Transverse colon (tissue), 4 donors: ENCODE measurements around the gene TNFSF13. TPM values are rescaled to one million over a fixed set of nuclear protein-coding genes. Genes with fewer than 3 reads are reported as not detected.

ENCODE experiments used
- DNase-seq: peaks from one replicate; pipeline ENCODE4 v3.0.0-alpha.2; 2019
- H3K27ac ChIP-seq, 4 donors: fragments of 200-600 bp; sonication (generic); 2 replicates each; pipeline ENCODE4 v1.5.1; 2016 to 2018; ENCODE audit warnings: inconsistent platforms in 4 of 4
- H3K27me3 ChIP-seq: fragments of 200-600 bp; sonication (generic); 2 replicates; pipeline ENCODE4 v1.5.1; 2017; ENCODE audit warnings: inconsistent platforms
- H3K36me3 ChIP-seq, 4 donors: fragments of 200-600 bp; sonication (generic); 2 replicates each; pipeline ENCODE4 v1.5.1; 2017 to 2019; ENCODE audit warnings: inconsistent platforms in 4 of 4
- H3K4me1 ChIP-seq, 4 donors: fragments of 200-600 bp; sonication (generic); 2 replicates each; pipeline ENCODE4 v1.5.1; 2017 to 2020; ENCODE audit warnings: inconsistent platforms in 4 of 4
- H3K4me3 ChIP-seq, 4 donors: fragments of 200-600 bp; sonication (generic); 1 replicate in 1 of 4; 2 replicates in 3 of 4; pipeline versions ENCODE4 v1.5.1 to v1.6.1; 2017 to 2019; ENCODE audit warnings: inconsistent platforms in 4 of 4
- H3K9me3 ChIP-seq, 2 donors: fragments of 200-600 bp; sonication (generic); 2 replicates each; pipeline ENCODE4 v1.5.1; 2017 to 2019; ENCODE audit warnings: inconsistent platforms in 2 of 2
- CTCF ChIP-seq, 5 experiments: fragments of 200-600 bp in 3 of 5; fragments of 450-650 bp in 2 of 5; sonication (generic) in 3 of 5; IDR thresholded peaks; 1 replicate in 2 of 5; 2 replicates in 3 of 5; pipeline ENCODE4 v1.5.1; 2016 to 2017; ENCODE audit warnings: antibody characterized with exemption in 5 of 5, inconsistent platforms in 3 of 5, mild to moderate bottlenecking in 2 of 5, moderate library complexity in 1 of 5
- EP300 ChIP-seq: sonication (generic); formaldehyde crosslinking; IDR thresholded peaks from one replicate; pipeline ENCODE4 v1.6.1; 2017; ENCODE audit warnings: antibody characterized with exemption, low read depth
- POLR2A ChIP-seq: fragments of 450-650 bp; IDR thresholded peaks from one replicate; pipeline ENCODE4 v1.6.1; 2016; ENCODE audit warnings: antibody characterized with exemption, mild to moderate bottlenecking, moderate library complexity
- POLR2AphosphoS5 ChIP-seq, 3 donors: sonication (generic); formaldehyde crosslinking; IDR thresholded peaks; one replicate each; pipeline ENCODE4 v1.6.1; 2016; ENCODE audit warnings: antibody characterized with exemption in 3 of 3
- WGBS, 2 donors: methylation state at CpG; one replicate each; pipeline ENCODE4 v1.1.5; 2018; ENCODE audit warnings: low coverage in 1 of 2; 5-methylcytosine and 5-hydroxymethylcytosine counted together
- in situ Hi-C, 4 donors: fragments of 200-750 bp; cut with MboI; loops; one replicate each; pipeline versions ENCODE4 v1.15.0 to v1.15.1; 2017; ENCODE audit warnings: low sequenced_read_pairs in 3 of 4, low pct_ligation_motif_present in 1 of 4, low pct_unique_long_range_greater_than_20kb in 1 of 4
- intact Hi-C: fragments of 100-400 bp; cut with DNase I; formaldehyde crosslinking; loops from one replicate; pipeline ENCODE4 v1.15.1; 2023; ENCODE audit warnings: low total_unique reads
- total RNA-seq, 4 donors: library from RNA; depleted of rRNA; stranded (reverse); fragments of >200 nt; gene quantifications; one replicate each; pipeline ENCODE4 v1.1.0, GENCODE V29; 2016

Gene TNFSF13
- total RNA-seq, 4 donors from 2014 or later = 19.7 to 94.3 (median 59.8) TPM

GRCh38 chr17:7576432-7576937, 17.9 kb downstream of the TNFSF13 start:
- H3K27me3 ChIP-seq = no peaks in the 10 kb centered on the region
- intact Hi-C loops = no loop called here
- H3K27ac ChIP-seq = no peak overlapping the region
- peaks cover 0 to 46% (median 25%) of the 10 kb centered on the region in 4 donors for H3K36me3 ChIP-seq
- in situ Hi-C loops = no loop called here
- WGBS, 2 donors = 81% methylated on average over 14 of the region's 14 CpGs; no CpG with 5 or more reads in 1 of the 2 donors
- no peak for DNase-seq
- no peaks in the 10 kb centered on the region for H3K9me3 ChIP-seq
- H3K4me3 ChIP-seq = no peak overlapping the region
- TF ChIP-seq EP300 (no peak), POLR2AphosphoS5 (IDR thresholded peaks at IDR 0.05) (peak in 1 of 3 donors; percentile 45), POLR2A (no peak)
- peaks cover 35 to 68% (median 41%) of the 10 kb centered on the region in 4 donors for H3K4me1 ChIP-seq

- WGBS, 2 donors = 66 to 79% methylated on average over 3 to 17 of the region's 17 CpGs
- H3K27ac ChIP-seq = peak overlapping the region; percentile 89 to 91 (median 90)
- intact Hi-C loops = no loop called here
- in situ Hi-C loops = no loop called here
- TF ChIP-seq EP300 (no peak), POLR2AphosphoS5 (IDR thresholded peaks at IDR 0.05) (peak in 1 of 3 donors; percentile 8)
- peaks cover 35 to 69% (median 48%) of the 10 kb centered on the region in 4 donors for H3K4me1 ChIP-seq
- H3K9me3 ChIP-seq = no peaks in the 10 kb centered on the region
- DNase-seq = no peak
- no peaks in the 10 kb centered on the region for H3K27me3 ChIP-seq
- H3K36me3 ChIP-seq = peaks cover 0 to 46% (median 25%) of the 10 kb centered on the region in 4 donors
- no peak overlapping the region for H3K4me3 ChIP-seq
These were observed 19.0 kb downstream of the TNFSF13 start for GRCh38 chr17:7577327-7578199.

- intact Hi-C loops = no loop called here
- peak; percentile 85 for TF ChIP-seq POLR2A
- TF ChIP-seq POLR2AphosphoS5 (IDR thresholded peaks at IDR 0.05) = peak; percentile 60 to 87 (median 85)
- no peak for TF ChIP-seq EP300
- no peak for TF ChIP-seq CTCF (IDR thresholded peaks at IDR 0.05)
- Histone ChIP-seq H3K4me1 (peaks cover 41 to 74% (median 54%) of the 10 kb centered on the region in 4 donors), H3K27me3 (no peaks in the 10 kb centered on the region), H3K9me3 (no peaks in the 10 kb centered on the region), H3K27ac (peak within 1 kb of the TSS; percentile 89 to 91 (median 90)), H3K4me3 (peak within 1 kb of the TSS in 2 of 4 donors; percentile 1 to 38), H3K36me3 (peaks cover 0 to 46% (median 24%) of the 10 kb centered on the region in 4 donors)
- DNase-seq = peak; percentile 85
- 0 to 16% methylated on average over 1 to 7 of the region's 7 CpGs for WGBS, 2 donors
- in situ Hi-C loops = no loop called here
These were observed 20.7 kb downstream of the TNFSF13 start, which contains the start of gene CD68 for GRCh38 chr17:7579001-7579833. CD68 (plus strand) TSS chr17:7579638; CDS start chr17:7579678, 40 bp downstream.

GRCh38 chr17:7579834-7580603, 21.5 kb downstream of the TNFSF13 start:
- in situ Hi-C loops (no loop called here), intact Hi-C loops (loop anchor here (10.0 kb wide), 1 partner anchor 535 kb away; the partner anchor contains the start of gene SLC16A11)
- peak overlapping the region in 2 of 4 donors; percentile 1 to 38 for H3K4me3 ChIP-seq
- 60 to 62% methylated on average over 1 to 12 of the region's 12 CpGs for WGBS, 2 donors
- peaks cover 0 to 40% (median 20%) of the 10 kb centered on the region in 4 donors for H3K36me3 ChIP-seq
- no peaks in the 10 kb centered on the region for H3K27me3 ChIP-seq
- H3K27ac ChIP-seq = peak overlapping the region; percentile 89 to 91 (median 90)
- TF ChIP-seq POLR2A = no peak
- H3K4me1 ChIP-seq = peaks cover 41 to 74% (median 53%) of the 10 kb centered on the region in 4 donors
- no peak for DNase-seq
- no peaks in the 10 kb centered on the region for H3K9me3 ChIP-seq
